ENCODE results near the gene BATF. TPM values are rescaled to one million over a fixed set of nuclear protein-coding genes. Genes with fewer than 3 reads are reported as not detected.

The BATF gene
- total RNA-seq, 1 donor from 2014 or later, result not detected

- Mint-ChIP-seq H3K27ac (ENCODE audit: unreplicated experiment) (no peak overlapping the region), H3K4me3 (no peak overlapping the region), H3K9me3 (no peaks in the 10 kb centered on the region), H3K27me3 (ENCODE audit: low read depth) (peaks cover 3% of the 10 kb centered on the region), H3K36me3 (ENCODE audit: low read depth) (no peaks in the 10 kb centered on the region), H3K4me1 (no peaks in the 10 kb centered on the region)
- TF ChIP-seq CTCF (conservative IDR thresholded peaks at IDR 0.05), result no peak
- no peak for DNase-seq (ENCODE audit: low read depth, low spot score)
These were observed 3.7 kb downstream of the BATF start for GRCh38 chr14:75525969-75526368.

DNA sequence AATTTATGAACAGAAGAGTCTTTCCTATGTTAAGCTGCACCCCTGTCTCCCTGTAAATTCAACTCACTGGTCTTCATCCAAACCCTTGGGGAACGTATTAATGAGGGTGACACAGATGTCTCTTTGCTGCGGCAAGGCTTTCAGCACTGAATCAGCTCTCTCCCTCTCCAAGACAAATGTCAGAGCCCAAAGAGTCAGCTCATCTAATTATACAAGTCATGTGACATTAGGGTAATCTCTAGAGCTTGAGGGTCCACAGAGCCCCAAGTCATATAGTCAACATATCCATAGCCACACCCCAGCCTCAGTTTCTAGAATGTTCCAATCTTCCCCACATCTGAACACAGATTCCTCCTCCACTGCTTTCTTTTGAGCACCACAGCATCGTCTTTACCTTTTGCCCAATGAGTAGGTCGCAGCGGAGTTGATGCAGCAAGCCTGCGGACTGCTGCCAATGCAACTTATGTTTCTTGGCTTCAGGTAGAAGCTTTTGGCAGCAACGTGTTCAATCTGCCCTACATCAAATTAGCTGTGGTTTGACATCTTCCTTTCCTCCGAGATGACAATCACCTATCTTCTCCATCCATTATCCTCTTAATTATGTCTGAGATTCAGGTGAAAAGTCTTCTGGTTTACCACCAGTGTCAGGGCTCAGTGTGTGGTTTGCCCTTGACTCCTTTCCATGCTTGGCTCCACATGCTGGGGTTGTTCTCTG lies 5.3 kb downstream of the BATF start:
- Mint-ChIP-seq H3K4me3 (no peak overlapping the region), H3K9me3 (no peaks in the 10 kb centered on the region), H3K27ac (ENCODE audit: unreplicated experiment) (no peak overlapping the region), H3K27me3 (ENCODE audit: low read depth) (no peaks in the 10 kb centered on the region), H3K36me3 (ENCODE audit: low read depth) (no peaks in the 10 kb centered on the region), H3K4me1 (no peaks in the 10 kb centered on the region)
- TF ChIP-seq CTCF (conservative IDR thresholded peaks at IDR 0.05), result no peak
- no peak for DNase-seq (ENCODE audit: low read depth, low spot score)

- DNase-seq (ENCODE audit: low read depth, low spot score), result no peak
- no peak overlapping the region for H3K27ac Mint-ChIP-seq (ENCODE audit: unreplicated experiment)
- no peaks in the 10 kb centered on the region for H3K27me3 Mint-ChIP-seq (ENCODE audit: low read depth)
- TF ChIP-seq CTCF (conservative IDR thresholded peaks at IDR 0.05), result no peak
- H3K36me3 Mint-ChIP-seq (ENCODE audit: low read depth), result no peaks in the 10 kb centered on the region
- peaks cover 5% of the 10 kb centered on the region for H3K4me1 Mint-ChIP-seq
- H3K9me3 Mint-ChIP-seq, result no peaks in the 10 kb centered on the region
- no peak overlapping the region for H3K4me3 Mint-ChIP-seq
These were observed 9.0 kb downstream of the BATF start for GRCh38 chr14:75531256-75531655.

GRCh38 chr14:75531660-75532317 lies 9.5 kb downstream of the BATF start:
- Mint-ChIP-seq H3K9me3 (no peaks in the 10 kb centered on the region), H3K4me1 (peaks cover 6% of the 10 kb centered on the region), H3K36me3 (ENCODE audit: low read depth) (no peaks in the 10 kb centered on the region), H3K4me3 (no peak overlapping the region), H3K27me3 (ENCODE audit: low read depth) (no peaks in the 10 kb centered on the region), H3K27ac (ENCODE audit: unreplicated experiment) (no peak overlapping the region)
- no peak for DNase-seq (ENCODE audit: low read depth, low spot score)
- no peak for TF ChIP-seq CTCF (conservative IDR thresholded peaks at IDR 0.05)

DNA sequence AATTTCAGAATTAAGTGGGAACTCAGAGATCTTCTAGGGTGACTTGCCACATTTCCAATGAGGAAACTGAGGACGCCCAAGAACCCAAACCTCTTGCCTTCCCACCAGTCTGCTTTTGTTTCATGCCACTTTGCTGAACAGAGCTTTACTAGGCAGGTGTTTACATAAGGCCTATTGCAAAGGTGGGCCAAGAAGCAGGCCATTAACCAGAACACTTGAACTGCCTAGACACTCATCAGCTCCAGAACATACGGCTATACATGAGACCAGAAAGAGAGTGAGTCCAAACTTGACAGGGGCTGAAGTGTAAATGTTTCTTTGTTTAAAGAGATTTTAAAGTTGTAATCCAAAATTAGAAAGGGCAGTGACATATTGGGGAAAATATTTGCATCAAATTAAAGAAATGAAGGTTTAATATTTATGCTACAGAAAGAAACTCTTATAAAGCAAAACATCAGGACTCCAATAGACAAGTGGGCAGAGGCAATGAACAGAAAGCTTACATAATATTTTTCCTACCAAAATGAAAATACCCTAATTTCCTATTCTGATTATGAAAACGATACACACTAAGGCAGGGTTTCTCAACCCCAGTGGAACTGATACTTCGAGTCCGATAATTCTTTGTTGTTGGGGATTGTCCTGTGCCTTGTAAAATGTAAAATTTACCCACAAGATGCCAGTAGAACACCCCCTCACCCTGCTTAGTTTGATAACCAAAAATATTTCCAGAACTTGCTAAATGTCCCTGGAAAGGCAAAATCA lies 11.7 kb downstream of the BATF start:
- H3K4me3 Mint-ChIP-seq, result no peak overlapping the region
- no peaks in the 10 kb centered on the region for H3K27me3 Mint-ChIP-seq (ENCODE audit: low read depth)
- H3K4me1 Mint-ChIP-seq, result peaks cover 12% of the 10 kb centered on the region
- no peaks in the 10 kb centered on the region for H3K9me3 Mint-ChIP-seq
- no peaks in the 10 kb centered on the region for H3K36me3 Mint-ChIP-seq (ENCODE audit: low read depth)
- TF ChIP-seq CTCF (conservative IDR thresholded peaks at IDR 0.05), result no peak
- no peak for DNase-seq (ENCODE audit: low read depth, low spot score)
- H3K27ac Mint-ChIP-seq (ENCODE audit: unreplicated experiment), result no peak overlapping the region
